Stimulated activated naive CD8-positive, alpha-beta T cell treated with anti-CD3 and anti-CD28 coated beads, Interleukin-15, Interleukin-2, amounts not matched to agents 100 ng/mL and 50 ng/mL, for 24 hours (primary cell): ENCODE measurements around the gene ELMO2.
A peak's percentile ranks its signal among the peaks of the same experiment; 100 is the strongest.

Source experiments
- H3K27ac Mint-ChIP-seq: one replicate; pipeline ENCODE4 v1.8.0; 2021; ENCODE audit warnings: mild to moderate bottlenecking, mixed read lengths
- H3K27me3 Mint-ChIP-seq: one replicate; pipeline ENCODE4 v1.8.0; 2021; ENCODE audit warnings: mixed read lengths
- H3K36me3 Mint-ChIP-seq: one replicate; pipeline ENCODE4 v1.8.0; 2021; ENCODE audit warnings: low read depth, mixed read lengths
- H3K4me1 Mint-ChIP-seq: one replicate; pipeline ENCODE4 v1.8.0; 2021; ENCODE audit warnings: low read depth, mixed read lengths
- H3K4me3 Mint-ChIP-seq: one replicate; pipeline ENCODE4 v1.8.0; 2021; ENCODE audit warnings: mild to moderate bottlenecking, mixed read lengths
- H3K9me3 Mint-ChIP-seq: one replicate; pipeline ENCODE4 v1.8.0; 2021; ENCODE audit warnings: mixed read lengths

The ELMO2 gene

GRCh38 chr20:46343348-46343974, 63.0 kb downstream of the ELMO2 start:
- H3K27ac Mint-ChIP-seq, result peak overlapping the region; percentile 65
- H3K27me3 Mint-ChIP-seq, result peaks cover 17% of the 10 kb centered on the region
- H3K4me3 Mint-ChIP-seq, result peak overlapping the region; percentile 53
- H3K36me3 Mint-ChIP-seq, result peaks cover 7% of the 10 kb centered on the region
- no peaks in the 10 kb centered on the region for H3K9me3 Mint-ChIP-seq
- H3K4me1 Mint-ChIP-seq, result peaks cover 12% of the 10 kb centered on the region

GRCh38 chr20:46342451-46343347, 63.7 kb downstream of the ELMO2 start:
- peak overlapping the region; percentile 53 for H3K4me3 Mint-ChIP-seq
- peaks cover 7% of the 10 kb centered on the region for H3K36me3 Mint-ChIP-seq
- H3K9me3 Mint-ChIP-seq, result no peaks in the 10 kb centered on the region
- peak overlapping the region; percentile 65 for H3K27ac Mint-ChIP-seq
- H3K4me1 Mint-ChIP-seq, result peaks cover 12% of the 10 kb centered on the region
- peaks cover 17% of the 10 kb centered on the region for H3K27me3 Mint-ChIP-seq

- Mint-ChIP-seq H3K36me3 (peaks cover 3% of the 10 kb centered on the region), H3K4me1 (peaks cover 12% of the 10 kb centered on the region), H3K27ac (no peak overlapping the region), H3K27me3 (peaks cover 17% of the 10 kb centered on the region), H3K9me3 (no peaks in the 10 kb centered on the region), H3K4me3 (no peak overlapping the region)
These were observed 64.4 kb downstream of the ELMO2 start for GRCh38 chr20:46342010-46342378.

- Mint-ChIP-seq H3K9me3 (no peaks in the 10 kb centered on the region), H3K27ac (no peak overlapping the region), H3K4me3 (no peak overlapping the region), H3K27me3 (peaks cover 17% of the 10 kb centered on the region), H3K36me3 (peaks cover 3% of the 10 kb centered on the region), H3K4me1 (peaks cover 12% of the 10 kb centered on the region)
These were observed 65.1 kb downstream of the ELMO2 start for GRCh38 chr20:46341074-46342009.

GRCh38 chr20:46339037-46339436, 67.4 kb downstream of the ELMO2 start:
- H3K9me3 Mint-ChIP-seq, result no peaks in the 10 kb centered on the region
- no peaks in the 10 kb centered on the region for H3K36me3 Mint-ChIP-seq
- H3K4me1 Mint-ChIP-seq, result peaks cover 12% of the 10 kb centered on the region
- H3K27me3 Mint-ChIP-seq, result peaks cover 24% of the 10 kb centered on the region
- no peak overlapping the region for H3K4me3 Mint-ChIP-seq
- H3K27ac Mint-ChIP-seq, result no peak overlapping the region

- H3K9me3 Mint-ChIP-seq, result no peaks in the 10 kb centered on the region
These were observed 69.7 kb downstream of the ELMO2 start for GRCh38 chr20:46336735-46337134.

GRCh38 chr20:46334303-46334904, 72.0 kb downstream of the ELMO2 start:
- H3K36me3 Mint-ChIP-seq, result no peaks in the 10 kb centered on the region
- H3K9me3 Mint-ChIP-seq, result no peaks in the 10 kb centered on the region
- H3K4me3 Mint-ChIP-seq, result no peak overlapping the region
- no peak overlapping the region for H3K27ac Mint-ChIP-seq
- H3K27me3 Mint-ChIP-seq, result peaks cover 14% of the 10 kb centered on the region
- H3K4me1 Mint-ChIP-seq, result no peaks in the 10 kb centered on the region

More at GRCh38 chr20:46336735-46337134, 69.7 kb downstream of the ELMO2 start:
- Mint-ChIP-seq H3K27ac (no peak overlapping the region), H3K4me3 (no peak overlapping the region), H3K27me3 (peaks cover 19% of the 10 kb centered on the region), H3K4me1 (no peaks in the 10 kb centered on the region), H3K36me3 (no peaks in the 10 kb centered on the region)

- Mint-ChIP-seq H3K4me1 (no peaks in the 10 kb centered on the region), H3K36me3 (no peaks in the 10 kb centered on the region), H3K27ac (no peak overlapping the region), H3K9me3 (no peaks in the 10 kb centered on the region), H3K27me3 (peaks cover 7% of the 10 kb centered on the region), H3K4me3 (no peak overlapping the region)
These were observed 73.0 kb downstream of the ELMO2 start for GRCh38 chr20:46333161-46333991.

GRCh38 chr20:46332373-46333160, 73.8 kb downstream of the ELMO2 start:
- no peaks in the 10 kb centered on the region for H3K9me3 Mint-ChIP-seq
- H3K27me3 Mint-ChIP-seq, result peaks cover 7% of the 10 kb centered on the region
- H3K36me3 Mint-ChIP-seq, result no peaks in the 10 kb centered on the region
- no peak overlapping the region for H3K4me3 Mint-ChIP-seq
- H3K4me1 Mint-ChIP-seq, result no peaks in the 10 kb centered on the region
- H3K27ac Mint-ChIP-seq, result no peak overlapping the region

- Mint-ChIP-seq H3K27ac (no peak overlapping the region), H3K36me3 (no peaks in the 10 kb centered on the region), H3K4me3 (no peak overlapping the region), H3K4me1 (no peaks in the 10 kb centered on the region), H3K27me3 (peaks cover 7% of the 10 kb centered on the region), H3K9me3 (no peaks in the 10 kb centered on the region)
These were observed 74.6 kb downstream of the ELMO2 start for GRCh38 chr20:46331611-46332361.

GRCh38 chr20:46330831-46331371, 75.5 kb downstream of the ELMO2 start:
- no peaks in the 10 kb centered on the region for H3K4me1 Mint-ChIP-seq
- H3K4me3 Mint-ChIP-seq, result no peak overlapping the region

GRCh38 chr20:46330072-46330763, 76.2 kb downstream of the ELMO2 start:
- Mint-ChIP-seq H3K27me3 (peaks cover 4% of the 10 kb centered on the region), H3K9me3 (no peaks in the 10 kb centered on the region), H3K36me3 (no peaks in the 10 kb centered on the region), H3K4me3 (no peak overlapping the region), H3K27ac (no peak overlapping the region), H3K4me1 (no peaks in the 10 kb centered on the region)

More at GRCh38 chr20:46330831-46331371, 75.5 kb downstream of the ELMO2 start:
- H3K36me3 Mint-ChIP-seq, result no peaks in the 10 kb centered on the region
- H3K27ac Mint-ChIP-seq, result no peak overlapping the region
- H3K27me3 Mint-ChIP-seq, result peaks cover 7% of the 10 kb centered on the region
- no peaks in the 10 kb centered on the region for H3K9me3 Mint-ChIP-seq
